DOHH2 (cell line): Measurements from ENCODE around the gene SLC9A8.

Source experiments
- H3F3A ChIP-seq: fragments of 200-600 bp; sonication (generic), shearing (Covaris generic); 2 replicates; pipeline ENCODE4 v1.6.0; 2016; ENCODE audit warnings: antibody characterized with exemption, mild to moderate bottlenecking; ENCODE audit not compliant: control insufficient read depth, insufficient read depth
- H3K27ac ChIP-seq: fragments of 200-600 bp; sonication (generic); 2 replicates; pipeline ENCODE4 v1.5.1; 2014; ENCODE audit warnings: low read depth, mild to moderate bottlenecking, low read length, moderate library complexity
- H3K27me3 ChIP-seq: fragments of 200-600 bp; sonication (generic); 2 replicates; pipeline ENCODE4 v1.6.1; 2014; ENCODE audit warnings: mild to moderate bottlenecking, low read length, mixed read lengths; ENCODE audit not compliant: control insufficient read depth
- H3K36me3 ChIP-seq: fragments of 200-600 bp; sonication (generic); 2 replicates; pipeline ENCODE4 v1.6.1; 2014; ENCODE audit warnings: mild to moderate bottlenecking, low read length, moderate library complexity, mixed read lengths; ENCODE audit not compliant: control insufficient read depth
- H3K4me1 ChIP-seq: fragments of 200-600 bp; sonication (generic); 2 replicates; pipeline ENCODE4 v1.6.1; 2014; ENCODE audit warnings: mild to moderate bottlenecking, low read length, mixed read lengths; ENCODE audit not compliant: control insufficient read depth
- H3K4me2 ChIP-seq: fragments of 200-600 bp; sonication (generic); 2 replicates; pipeline ENCODE4 v1.6.0; 2014; ENCODE audit warnings: mild to moderate bottlenecking, low read length, moderate library complexity
- H3K4me3 ChIP-seq: fragments of 200-600 bp; sonication (generic); 2 replicates; pipeline ENCODE4 v1.5.1; 2014; ENCODE audit warnings: mild to moderate bottlenecking, low read length, mixed read lengths
- H3K79me2 ChIP-seq: fragments of 200-600 bp; sonication (generic); 2 replicates; pipeline ENCODE4 v1.6.1; 2014; ENCODE audit warnings: mild to moderate bottlenecking, low read length, mixed read lengths; ENCODE audit not compliant: control insufficient read depth
- H3K9me2 ChIP-seq: fragments of 200-600 bp; sonication (generic); replicated peaks from 2 replicates; pipeline ENCODE4 v1.6.1; 2014; ENCODE audit warnings: mild to moderate bottlenecking, low read length, mixed read lengths; ENCODE audit not compliant: control insufficient read depth
- H3K9me3 ChIP-seq: fragments of 200-600 bp; sonication (generic); 2 replicates; pipeline ENCODE4 v1.6.1; 2014; ENCODE audit warnings: antibody characterized with exemption, low read length, mixed read lengths; ENCODE audit not compliant: control insufficient read depth, insufficient read depth
- H4K20me1 ChIP-seq: fragments of 200-600 bp; sonication (generic); 2 replicates; pipeline ENCODE4 v1.6.0; 2014; ENCODE audit warnings: low read depth, mild to moderate bottlenecking, antibody characterized with exemption, low read length, moderate library complexity; ENCODE audit not compliant: control insufficient read depth, insufficient read depth
- EZH2phosphoT487 ChIP-seq: fragments of 200-600 bp; sonication (generic); IDR thresholded peaks from 2 replicates; pipeline ENCODE4 v1.6.1; 2017; ENCODE audit warnings: borderline replicate concordance, mild to moderate bottlenecking, antibody characterized with exemption, low read length, moderate library complexity, mixed read lengths
- TF ChIP-seq, protein P1 (sequence below): fragments of 200-600 bp; sonication (generic); IDR thresholded peaks from one replicate; pipeline ENCODE4 v1.5.1; 2014; ENCODE audit warnings: antibody characterized with exemption, mild to moderate bottlenecking, low read depth, low read length; ENCODE audit not compliant: poor library complexity, severe bottlenecking

SLC9A8 gene

DNA sequence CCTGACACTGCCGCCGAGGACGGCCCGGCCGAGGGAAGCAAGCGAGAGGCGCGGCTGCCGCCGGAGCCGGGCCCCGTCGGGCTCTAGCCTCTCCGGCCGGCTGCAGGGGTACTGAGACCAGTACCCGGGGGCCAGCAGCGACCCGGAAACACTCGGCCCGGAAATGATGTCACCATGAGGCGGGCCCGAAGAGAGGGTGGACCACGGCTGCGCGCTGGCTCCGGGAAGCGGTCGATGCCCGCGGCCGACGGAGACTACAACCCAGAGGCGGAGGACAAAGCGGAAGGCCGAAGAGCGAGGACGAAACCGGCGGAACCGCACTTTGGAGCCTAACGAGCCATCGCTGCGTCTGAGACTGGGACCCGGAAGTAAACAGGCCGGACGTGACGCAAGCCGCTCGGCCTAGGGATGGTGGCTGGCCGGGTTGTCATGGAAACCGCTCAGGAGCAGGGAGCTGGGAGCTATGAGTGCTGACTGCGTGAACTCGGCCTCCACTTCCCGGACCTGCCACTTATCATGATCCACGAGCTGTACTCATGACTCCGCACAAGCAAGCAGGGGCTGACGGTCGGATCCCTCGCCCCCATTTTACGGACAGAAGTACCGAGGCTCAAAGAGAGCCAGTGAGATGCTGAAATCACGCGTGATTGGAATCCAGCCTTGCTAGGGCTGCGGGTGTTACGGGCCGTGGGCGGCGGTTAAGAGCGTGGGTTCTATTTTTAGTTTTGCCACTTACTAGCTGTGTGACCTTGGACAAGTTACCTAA is 102.9 kb downstream of the SLC9A8 start, which contains the start of gene SPATA2:
TSS of gene SPATA2 (minus strand) at position 150 of the 766 bp plus-strand sequence. CDS start 7,039 bp downstream, outside the sequence.
- no peaks in the 10 kb centered on the region for H3K9me3 ChIP-seq
- no peak for TF ChIP-seq EZH2phosphoT487
- TF ChIP-seq, protein P1, sequence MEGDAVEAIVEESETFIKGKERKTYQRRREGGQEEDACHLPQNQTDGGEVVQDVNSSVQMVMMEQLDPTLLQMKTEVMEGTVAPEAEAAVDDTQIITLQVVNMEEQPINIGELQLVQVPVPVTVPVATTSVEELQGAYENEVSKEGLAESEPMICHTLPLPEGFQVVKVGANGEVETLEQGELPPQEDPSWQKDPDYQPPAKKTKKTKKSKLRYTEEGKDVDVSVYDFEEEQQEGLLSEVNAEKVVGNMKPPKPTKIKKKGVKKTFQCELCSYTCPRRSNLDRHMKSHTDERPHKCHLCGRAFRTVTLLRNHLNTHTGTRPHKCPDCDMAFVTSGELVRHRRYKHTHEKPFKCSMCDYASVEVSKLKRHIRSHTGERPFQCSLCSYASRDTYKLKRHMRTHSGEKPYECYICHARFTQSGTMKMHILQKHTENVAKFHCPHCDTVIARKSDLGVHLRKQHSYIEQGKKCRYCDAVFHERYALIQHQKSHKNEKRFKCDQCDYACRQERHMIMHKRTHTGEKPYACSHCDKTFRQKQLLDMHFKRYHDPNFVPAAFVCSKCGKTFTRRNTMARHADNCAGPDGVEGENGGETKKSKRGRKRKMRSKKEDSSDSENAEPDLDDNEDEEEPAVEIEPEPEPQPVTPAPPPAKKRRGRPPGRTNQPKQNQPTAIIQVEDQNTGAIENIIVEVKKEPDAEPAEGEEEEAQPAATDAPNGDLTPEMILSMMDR = no peak
- peaks cover 6% of the 10 kb centered on the region for H3K36me3 ChIP-seq
- peak within 1 kb of the TSS; percentile 92 for H3K4me2 ChIP-seq
- H3K27me3 ChIP-seq = no peaks in the 10 kb centered on the region
- H3K9me2 ChIP-seq = no peaks in the 10 kb centered on the region
- H3K79me2 ChIP-seq = peaks cover 57% of the 10 kb centered on the region
- peaks cover 23% of the 10 kb centered on the region for H3K4me1 ChIP-seq
- peak within 1 kb of the TSS; percentile 87 for H3K4me3 ChIP-seq
- peaks cover 3% of the 10 kb centered on the region; the same call in 1 of the 2 replicates for H3F3A ChIP-seq
- peaks cover 17% of the 10 kb centered on the region for H4K20me1 ChIP-seq
- H3K27ac ChIP-seq = peak within 1 kb of the TSS; percentile 92

DNA sequence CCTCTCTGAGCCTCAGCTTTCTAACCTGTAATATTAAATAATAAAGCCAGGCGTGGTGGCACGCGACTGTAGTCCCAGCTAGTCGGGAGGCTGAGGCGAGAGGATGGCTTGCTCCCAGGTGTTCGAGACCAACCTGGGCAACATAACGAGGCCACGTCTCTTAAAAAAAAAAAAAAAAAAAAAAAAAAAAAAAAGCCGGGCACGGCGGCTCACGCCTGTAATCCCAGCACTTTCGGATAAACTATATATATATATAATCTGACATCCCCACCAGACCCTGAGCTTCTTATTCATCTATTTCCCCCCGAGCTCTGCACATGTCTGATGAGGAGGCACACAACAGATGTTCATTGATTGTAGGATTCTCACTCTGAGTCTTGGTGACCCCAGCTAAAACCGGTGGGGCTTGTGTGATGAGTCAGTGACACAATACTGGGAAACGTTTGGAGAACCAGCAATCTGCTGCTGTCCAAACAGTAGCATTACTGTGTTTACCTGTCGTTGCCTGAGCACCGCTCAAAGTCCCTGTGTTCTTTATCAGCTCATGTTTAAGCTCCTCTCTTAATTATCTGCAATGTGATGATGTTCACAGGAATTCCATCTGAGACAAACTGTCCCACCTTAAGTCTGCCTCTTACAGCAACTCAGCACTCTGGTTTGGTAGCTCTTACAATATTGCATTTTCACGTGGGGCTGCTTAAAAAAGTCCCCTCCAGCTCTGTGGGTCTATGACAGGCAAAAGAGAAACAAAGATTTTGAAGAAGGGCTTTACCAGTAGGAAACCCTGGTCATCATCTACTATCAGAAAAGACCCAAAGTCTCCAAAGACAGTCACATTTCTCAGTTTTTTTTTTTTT is 103.7 kb downstream of the SLC9A8 start:
- peak overlapping the region; percentile 92 for H3K4me2 ChIP-seq
- H3K9me2 ChIP-seq = no peaks in the 10 kb centered on the region
- H3K27ac ChIP-seq = peak overlapping the region; percentile 92
- peaks cover 49% of the 10 kb centered on the region for H3K79me2 ChIP-seq
- no peaks in the 10 kb centered on the region for H3K27me3 ChIP-seq
- H3K4me3 ChIP-seq = peak overlapping the region; percentile 87
- peaks cover 23% of the 10 kb centered on the region for H3K4me1 ChIP-seq
- H3K9me3 ChIP-seq = no peaks in the 10 kb centered on the region
- TF ChIP-seq, protein P1 = no peak
- no peak for TF ChIP-seq EZH2phosphoT487
- peaks cover 17% of the 10 kb centered on the region for H4K20me1 ChIP-seq
- H3K36me3 ChIP-seq = peaks cover 4% of the 10 kb centered on the region; the same call in 1 of the 2 replicates
- H3F3A ChIP-seq = peaks cover 3% of the 10 kb centered on the region; the same call in 1 of the 2 replicates

DNA sequence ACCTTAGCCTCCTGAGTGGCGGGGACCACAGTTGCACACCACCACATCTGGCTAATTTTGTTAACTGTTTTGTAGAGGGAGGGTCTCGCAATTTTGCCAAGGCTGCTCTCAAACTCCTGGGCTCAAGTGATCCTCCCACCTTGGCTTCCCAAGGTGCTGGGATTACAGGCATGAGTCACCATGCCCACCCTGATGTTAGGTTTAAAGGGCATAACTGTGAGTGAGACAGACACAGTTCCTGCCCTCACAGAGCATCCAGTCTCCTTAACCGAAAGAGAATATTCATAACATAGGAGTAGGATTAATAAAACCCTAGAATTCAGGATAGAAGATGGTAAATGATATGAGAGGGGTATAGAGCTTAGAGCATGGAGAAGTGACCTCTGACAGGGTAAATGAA is 105.8 kb downstream of the SLC9A8 start:
- Histone ChIP-seq H3K4me1 (peaks cover 18% of the 10 kb centered on the region), H3K4me3 (no peak overlapping the region), H3K9me3 (no peaks in the 10 kb centered on the region), H3F3A (peaks cover 3% of the 10 kb centered on the region; the same call in 1 of the 2 replicates), H3K4me2 (no peak overlapping the region), H4K20me1 (peaks cover 14% of the 10 kb centered on the region), H3K79me2 (peaks cover 30% of the 10 kb centered on the region), H3K9me2 (no peaks in the 10 kb centered on the region), H3K27ac (no peak overlapping the region), H3K27me3 (no peaks in the 10 kb centered on the region), H3K36me3 (peaks cover 1% of the 10 kb centered on the region; the same call in 1 of the 2 replicates)
- TF ChIP-seq, protein P1 = no peak
- no peak for TF ChIP-seq EZH2phosphoT487
